Measurements from ENCODE around the gene ZNF143.
A peak's percentile ranks its signal among the peaks of the same experiment; 100 is the strongest.

Gene ZNF143

DNA sequence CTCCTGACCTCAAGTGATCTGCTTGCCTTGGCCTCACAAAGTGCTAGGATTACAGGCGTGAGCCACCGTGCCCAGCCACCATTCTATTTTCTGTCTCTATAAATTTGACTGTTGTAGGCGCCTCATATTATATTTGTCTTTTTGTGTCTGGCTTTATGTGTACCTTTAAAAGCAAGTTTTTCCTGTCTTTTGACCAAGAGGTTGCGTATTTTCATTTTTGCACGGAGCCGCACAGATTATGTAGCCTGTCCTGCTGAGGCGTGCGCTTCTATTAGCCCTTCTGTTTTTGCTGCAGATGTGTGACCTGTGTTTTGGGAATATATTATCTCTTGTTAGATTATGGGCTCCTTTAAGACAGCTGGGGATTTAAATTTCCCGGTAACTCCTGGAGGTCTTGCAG is 72.2 kb downstream of the ZNF143 start:
- Histone ChIP-seq H3K4me1 (ENCODE audit: control insufficient read depth in 2 of 2, insufficient read depth in 1 of 2, low read depth in 1 of 2, low read length in 2 of 2) (peaks cover 14 to 20% of the 10 kb centered on the region in 2 donors), H3K4me2 (ENCODE audit: insufficient read depth, low read length, poor library complexity, severe bottlenecking) (no peak overlapping the region), H3K4ac (ENCODE audit: low read length) (no peak overlapping the region), H3K79me1 (ENCODE audit: low read depth, low read length) (peaks cover 3% of the 10 kb centered on the region), H4K8ac (ENCODE audit: low read depth, low read length) (no peak overlapping the region), H3K18ac (ENCODE audit: low read length) (no peak overlapping the region), H3K27me3 (ENCODE audit: control insufficient read depth in 3 of 3, insufficient read depth in 3 of 3, low read depth in 1 of 3, low read length in 3 of 3) (no peaks in the 10 kb centered on the region), H2AK5ac (ENCODE audit: low read depth, low read length) (no peak overlapping the region), H3K23ac (ENCODE audit: low read depth, low read length, poor library complexity) (no peak overlapping the region), H2AFZ (ENCODE audit: low read length) (peak overlapping the region; percentile 67), H2BK15ac (ENCODE audit: low read length) (no peak overlapping the region), H2BK5ac (ENCODE audit: low read length) (no peak overlapping the region), H3K14ac (ENCODE audit: low read length) (no peak overlapping the region), H3K27ac (replicated peaks; ENCODE audit: low read length) (no peak overlapping the region), H3K4me3 (ENCODE audit: low read length in 2 of 2) (no peak overlapping the region), H3K9ac (ENCODE audit: low read depth, low read length, poor library complexity) (no peak overlapping the region), H2BK120ac (ENCODE audit: low read depth, low read length) (no peak overlapping the region), H3K36me3 (replicated peaks in 1 of 2; ENCODE audit: control insufficient read depth in 2 of 2, insufficient read depth in 2 of 2, low read length in 2 of 2) (peaks cover 2 to 9% of the 10 kb centered on the region in 2 donors), H3K9me3 (replicated peaks in 1 of 2; ENCODE audit: control insufficient read depth in 2 of 2, insufficient read depth in 1 of 2, low read depth in 1 of 2, low read length in 2 of 2) (no peaks in the 10 kb centered on the region), H2BK12ac (ENCODE audit: low read length) (no peak overlapping the region), H4K91ac (ENCODE audit: low read depth, low read length, poor library complexity) (no peak overlapping the region)
- DNase-seq (ENCODE audit: low spot score) = no peak
- WGBS, 2 donors (ENCODE audit: extremely low coverage in 2 of 2, insufficient read length in 2 of 2, insufficient replicate concordance in 1 of 2) = no CpG with 5 or more reads among the region's 9 CpGs

DNA sequence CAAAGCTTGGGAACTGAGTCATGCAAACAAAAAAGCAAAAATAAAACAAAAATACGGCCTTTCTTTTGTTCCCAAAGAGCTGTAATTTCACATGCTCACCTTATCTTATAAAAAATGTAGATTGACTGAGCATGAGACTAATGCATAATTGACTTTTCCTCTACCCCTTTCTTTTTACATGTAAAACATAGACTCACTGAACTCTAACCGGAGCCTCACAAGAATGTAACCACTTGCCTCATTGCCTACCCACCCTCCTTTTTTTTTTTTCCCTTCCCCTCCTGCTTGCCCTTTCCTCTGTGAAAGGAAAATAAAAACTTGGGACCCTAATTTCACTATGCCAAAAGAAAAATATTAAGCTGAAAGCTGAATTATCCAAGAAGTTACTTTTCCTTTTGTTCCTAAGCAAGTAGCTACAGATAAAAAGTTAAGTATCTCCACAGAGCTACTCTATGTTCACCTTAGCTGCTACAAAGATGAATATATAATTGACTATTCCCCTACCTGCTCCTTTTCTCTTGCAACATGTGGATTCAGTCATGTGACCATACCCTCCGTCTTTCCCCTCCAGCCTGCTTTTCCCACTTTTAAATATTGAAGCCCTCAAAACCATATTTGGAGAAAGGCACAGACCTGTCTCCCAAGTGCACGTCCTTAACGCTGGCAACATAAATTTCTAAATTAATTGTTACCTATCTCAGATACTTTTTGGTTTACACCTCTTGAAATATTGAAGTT is 73.1 kb downstream of the ZNF143 start:
- Histone ChIP-seq H2AK5ac (ENCODE audit: low read depth, low read length) (no peak overlapping the region), H3K4me2 (ENCODE audit: insufficient read depth, low read length, poor library complexity, severe bottlenecking) (no peak overlapping the region), H3K9me3 (replicated peaks in 1 of 2; ENCODE audit: control insufficient read depth in 2 of 2, insufficient read depth in 1 of 2, low read depth in 1 of 2, low read length in 2 of 2) (no peaks in the 10 kb centered on the region), H3K18ac (ENCODE audit: low read length) (no peak overlapping the region), H3K79me1 (ENCODE audit: low read depth, low read length) (peaks cover 3% of the 10 kb centered on the region), H2AFZ (ENCODE audit: low read length) (peak overlapping the region; percentile 67), H3K4ac (ENCODE audit: low read length) (no peak overlapping the region), H3K4me3 (ENCODE audit: low read length in 2 of 2) (no peak overlapping the region), H4K8ac (ENCODE audit: low read depth, low read length) (no peak overlapping the region), H2BK5ac (ENCODE audit: low read length) (no peak overlapping the region), H3K23ac (ENCODE audit: low read depth, low read length, poor library complexity) (no peak overlapping the region), H2BK120ac (ENCODE audit: low read depth, low read length) (no peak overlapping the region), H3K27me3 (ENCODE audit: control insufficient read depth in 3 of 3, insufficient read depth in 3 of 3, low read depth in 1 of 3, low read length in 3 of 3) (no peaks in the 10 kb centered on the region), H3K4me1 (ENCODE audit: control insufficient read depth in 2 of 2, insufficient read depth in 1 of 2, low read depth in 1 of 2, low read length in 2 of 2) (peaks cover 14 to 20% of the 10 kb centered on the region in 2 donors), H3K14ac (ENCODE audit: low read length) (no peak overlapping the region), H2BK12ac (ENCODE audit: low read length) (no peak overlapping the region), H2BK15ac (ENCODE audit: low read length) (no peak overlapping the region), H3K27ac (replicated peaks; ENCODE audit: low read length) (no peak overlapping the region), H4K91ac (ENCODE audit: low read depth, low read length, poor library complexity) (no peak overlapping the region), H3K9ac (ENCODE audit: low read depth, low read length, poor library complexity) (no peak overlapping the region), H3K36me3 (replicated peaks in 1 of 2; ENCODE audit: control insufficient read depth in 2 of 2, insufficient read depth in 2 of 2, low read length in 2 of 2) (peaks cover 0 to under 1% of the 10 kb centered on the region in 2 donors)
- no peak for DNase-seq (ENCODE audit: low spot score)
- WGBS, 2 donors (ENCODE audit: extremely low coverage in 2 of 2, insufficient read length in 2 of 2, insufficient replicate concordance in 1 of 2) = no CpG with 5 or more reads among the region's 5 CpGs

- no peak overlapping the region for H3K18ac ChIP-seq (ENCODE audit: low read length)
- H3K23ac ChIP-seq (ENCODE audit: low read depth, low read length, poor library complexity) = no peak overlapping the region
- no peak overlapping the region for H2BK15ac ChIP-seq (ENCODE audit: low read length)
- no peaks in the 10 kb centered on the region for H3K27me3 ChIP-seq (ENCODE audit: control insufficient read depth in 3 of 3, insufficient read depth in 3 of 3, low read depth in 1 of 3, low read length in 3 of 3)
- H3K4ac ChIP-seq (ENCODE audit: low read length) = no peak overlapping the region
- no peak overlapping the region for H2BK12ac ChIP-seq (ENCODE audit: low read length)
- no CpG with 5 or more reads among the region's 6 CpGs for WGBS, 2 donors (ENCODE audit: extremely low coverage in 2 of 2, insufficient read length in 2 of 2, insufficient replicate concordance in 1 of 2)
- no peak overlapping the region for H2BK120ac ChIP-seq (ENCODE audit: low read depth, low read length)
- H2AK5ac ChIP-seq (ENCODE audit: low read depth, low read length) = no peak overlapping the region
- H3K4me1 ChIP-seq (ENCODE audit: control insufficient read depth in 2 of 2, insufficient read depth in 1 of 2, low read depth in 1 of 2, low read length in 2 of 2) = peaks cover 7 to 14% of the 10 kb centered on the region in 2 donors
- H4K91ac ChIP-seq (ENCODE audit: low read depth, low read length, poor library complexity) = no peak overlapping the region
- no peaks in the 10 kb centered on the region for H3K36me3 ChIP-seq (replicated peaks in 1 of 2; ENCODE audit: control insufficient read depth in 2 of 2, insufficient read depth in 2 of 2, low read length in 2 of 2)
- H3K4me3 ChIP-seq (ENCODE audit: low read length in 2 of 2) = no peak overlapping the region
- H4K8ac ChIP-seq (ENCODE audit: low read depth, low read length) = no peak overlapping the region
- no peak overlapping the region for H3K9ac ChIP-seq (ENCODE audit: low read depth, low read length, poor library complexity)
- no peak overlapping the region for H2AFZ ChIP-seq (ENCODE audit: low read length)
- no peak overlapping the region for H3K14ac ChIP-seq (ENCODE audit: low read length)
- DNase-seq (ENCODE audit: low spot score) = peak; percentile 39
- H2BK5ac ChIP-seq (ENCODE audit: low read length) = no peak overlapping the region
- H3K27ac ChIP-seq (replicated peaks; ENCODE audit: low read length) = no peak overlapping the region
- no peaks in the 10 kb centered on the region for H3K9me3 ChIP-seq (replicated peaks in 1 of 2; ENCODE audit: control insufficient read depth in 2 of 2, insufficient read depth in 1 of 2, low read depth in 1 of 2, low read length in 2 of 2)
- H3K4me2 ChIP-seq (ENCODE audit: insufficient read depth, low read length, poor library complexity, severe bottlenecking) = no peak overlapping the region
- H3K79me1 ChIP-seq (ENCODE audit: low read depth, low read length) = peaks cover 3% of the 10 kb centered on the region
Observed at GRCh38 chr11:9535189-9535781, 74.5 kb downstream of the ZNF143 start.

DNA sequence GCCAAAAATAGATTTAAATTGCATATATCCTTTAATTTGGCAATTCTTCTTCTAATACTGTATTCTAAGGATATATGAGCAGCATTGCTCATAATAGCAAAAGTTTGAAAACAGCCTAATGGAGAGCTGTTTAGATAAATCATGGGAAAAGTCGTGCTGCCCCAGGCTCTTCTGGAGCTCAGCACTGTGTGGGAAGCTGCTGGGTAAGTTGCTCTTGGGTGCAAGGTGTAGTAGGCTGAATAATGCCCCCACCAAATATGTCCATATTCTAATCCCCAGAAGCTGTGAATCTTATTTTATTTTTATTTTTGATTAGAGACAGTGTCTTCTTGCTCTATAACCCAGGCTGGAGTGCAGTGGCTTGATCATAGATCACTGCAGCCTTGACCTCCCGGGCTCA is 77.7 kb downstream of the ZNF143 start:
- no CpG with 5 or more reads among the region's 2 CpGs for WGBS, 2 donors (ENCODE audit: extremely low coverage in 2 of 2, insufficient read length in 2 of 2, insufficient replicate concordance in 1 of 2)
- Histone ChIP-seq H3K9ac (ENCODE audit: low read depth, low read length, poor library complexity) (no peak overlapping the region), H3K4me1 (ENCODE audit: control insufficient read depth in 2 of 2, insufficient read depth in 1 of 2, low read depth in 1 of 2, low read length in 2 of 2) (peaks cover 6 to 9% of the 10 kb centered on the region in 2 donors), H3K4me3 (ENCODE audit: low read length in 2 of 2) (no peak overlapping the region), H2AFZ (ENCODE audit: low read length) (no peak overlapping the region), H4K8ac (ENCODE audit: low read depth, low read length) (no peak overlapping the region), H3K9me3 (replicated peaks in 1 of 2; ENCODE audit: control insufficient read depth in 2 of 2, insufficient read depth in 1 of 2, low read depth in 1 of 2, low read length in 2 of 2) (no peaks in the 10 kb centered on the region), H3K36me3 (replicated peaks in 1 of 2; ENCODE audit: control insufficient read depth in 2 of 2, insufficient read depth in 2 of 2, low read length in 2 of 2) (no peaks in the 10 kb centered on the region), H3K27me3 (ENCODE audit: control insufficient read depth in 3 of 3, insufficient read depth in 3 of 3, low read depth in 1 of 3, low read length in 3 of 3) (no peaks in the 10 kb centered on the region), H2BK120ac (ENCODE audit: low read depth, low read length) (no peak overlapping the region), H2BK15ac (ENCODE audit: low read length) (no peak overlapping the region), H3K4ac (ENCODE audit: low read length) (no peak overlapping the region), H4K91ac (ENCODE audit: low read depth, low read length, poor library complexity) (no peak overlapping the region), H3K27ac (replicated peaks; ENCODE audit: low read length) (no peak overlapping the region), H2BK12ac (ENCODE audit: low read length) (no peak overlapping the region), H2AK5ac (ENCODE audit: low read depth, low read length) (no peak overlapping the region), H3K4me2 (ENCODE audit: insufficient read depth, low read length, poor library complexity, severe bottlenecking) (no peak overlapping the region), H2BK5ac (ENCODE audit: low read length) (no peak overlapping the region), H3K18ac (ENCODE audit: low read length) (no peak overlapping the region), H3K79me1 (ENCODE audit: low read depth, low read length) (no peaks in the 10 kb centered on the region), H3K14ac (ENCODE audit: low read length) (no peak overlapping the region), H3K23ac (ENCODE audit: low read depth, low read length, poor library complexity) (no peak overlapping the region)
- DNase-seq (ENCODE audit: low spot score) = no peak
